DMS153 (cell line): Measurements from ENCODE around the gene MEX3B.
"Not testable (repeated sequence)": the region's sequence is repeated elsewhere in the genome, so short reads cannot be mapped to it uniquely, and the experiment has no call there.

Source experiments
- DNase-seq: peaks from one replicate; lab custom pipeline; 2025; lab: John Stamatoyannopoulos, UW

MEX3B gene

GRCh38 chr15:82048811-82049210, 3.0 kb upstream of the MEX3B start:
- DNase-seq = no peak

GRCh38 chr15:82047453-82048400, 1.9 kb upstream of the MEX3B start:
- DNase-seq = no peak

DNA sequence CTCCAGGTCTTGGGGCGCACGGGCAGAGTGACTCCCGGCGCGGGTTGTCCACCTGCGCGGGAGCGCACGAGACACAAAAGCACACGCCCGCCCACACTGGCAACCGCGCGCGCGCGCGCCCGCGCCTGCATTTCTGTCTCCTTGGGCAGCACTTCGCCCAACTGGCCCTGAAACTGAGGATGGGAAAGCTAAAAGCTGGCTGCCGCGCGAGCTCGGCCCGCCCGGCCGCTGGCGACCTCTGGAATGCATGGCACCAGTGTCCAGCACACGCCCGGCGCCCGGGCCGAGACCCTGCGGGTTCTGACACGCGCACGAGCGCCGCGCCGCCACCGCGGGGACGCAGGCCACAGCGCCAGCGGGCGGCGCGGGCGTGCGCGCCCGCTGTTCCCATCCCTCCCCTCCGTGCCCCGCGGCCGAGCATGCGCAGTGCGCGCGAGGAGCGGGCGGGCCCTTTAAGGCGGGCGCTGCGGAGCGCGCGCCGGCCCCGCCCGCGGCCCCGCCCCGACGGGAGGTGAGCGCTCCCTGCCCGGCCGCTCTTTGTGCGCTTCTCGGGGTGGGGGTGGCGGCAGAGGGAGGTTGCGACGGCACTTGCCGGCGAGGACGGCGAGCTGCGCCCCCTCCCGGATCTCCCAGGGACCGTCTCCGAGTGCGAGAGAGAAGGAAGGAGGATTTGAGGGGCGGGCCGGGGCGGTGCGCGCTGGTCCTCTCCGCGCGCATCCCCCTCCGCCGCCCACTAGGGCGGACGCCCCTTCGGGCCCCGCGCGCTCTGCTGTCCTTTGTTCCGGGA, 1.0 kb upstream of the MEX3B start:
- DNase-seq = peak; percentile 79

DNA sequence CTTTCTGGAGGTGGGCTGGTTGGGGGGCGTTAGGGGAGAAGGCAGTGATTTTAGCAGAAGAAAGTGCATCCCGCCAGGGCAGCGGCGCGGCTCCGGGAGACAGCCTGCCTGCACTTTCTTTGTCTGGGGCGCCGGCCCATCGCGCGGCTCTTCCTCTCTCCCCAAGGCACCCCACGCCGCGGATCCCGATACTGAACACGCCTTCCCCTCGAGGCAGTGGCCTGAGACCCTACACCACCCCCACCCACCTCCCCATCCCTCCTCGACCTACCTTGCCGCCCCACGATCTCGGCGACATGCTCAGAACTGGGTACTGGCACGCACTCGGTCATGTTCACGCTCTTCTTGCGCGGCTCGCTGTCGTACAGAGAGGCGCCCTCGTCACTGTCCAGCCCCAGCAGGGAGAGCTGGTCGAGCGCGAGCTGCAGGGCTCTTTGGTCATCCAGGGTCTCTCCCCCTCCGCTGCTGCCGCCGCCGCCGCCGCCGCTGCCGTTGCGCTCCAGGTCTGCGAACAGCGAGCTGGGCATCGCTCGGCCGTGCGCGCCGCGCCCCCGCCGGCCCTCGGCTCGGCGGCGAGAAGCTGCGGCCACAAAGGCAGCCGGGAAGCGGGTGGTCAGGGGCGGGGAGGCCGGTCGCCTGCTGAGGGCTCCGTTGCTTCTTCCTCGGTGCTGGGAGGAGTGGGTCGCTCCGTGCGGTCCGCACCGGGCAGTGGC, 483 bp downstream of the MEX3B start:
- no peak for DNase-seq

GRCh38 chr15:82044373-82045178, 1.2 kb downstream of the MEX3B start:
- peak; percentile 25 for DNase-seq

- no peak for DNase-seq
These were observed 1.9 kb downstream of the MEX3B start for GRCh38 chr15:82043796-82044372.

- peak; percentile 32 for DNase-seq
These were observed 2.6 kb downstream of the MEX3B start for GRCh38 chr15:82043130-82043673.

GRCh38 chr15:82040862-82041261, 5.0 kb downstream of the MEX3B start:
- peak; percentile 90 for DNase-seq

GRCh38 chr15:82040390-82040789, 5.4 kb downstream of the MEX3B start:
- DNase-seq = no peak

GRCh38 chr15:82039871-82040270, 5.9 kb downstream of the MEX3B start:
- no peak for DNase-seq

DNA sequence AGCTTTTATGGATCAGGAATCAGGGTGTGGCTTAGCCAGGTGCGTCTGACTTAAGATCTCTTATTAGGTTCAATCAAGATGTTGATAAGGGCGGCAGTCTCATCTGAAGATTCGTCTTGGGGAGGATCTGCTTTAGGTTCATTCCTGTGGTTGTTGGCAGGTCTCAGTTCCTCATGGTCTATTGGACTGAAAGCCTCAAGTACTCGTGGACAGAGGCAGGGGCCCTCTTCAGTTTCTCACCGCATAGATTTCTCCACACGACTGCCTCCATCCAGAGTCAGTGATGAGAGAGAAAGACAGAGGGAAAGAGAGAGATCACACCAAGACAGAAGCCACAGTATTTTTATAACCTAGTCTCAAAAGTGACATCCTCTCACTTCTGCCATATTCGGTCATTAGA, 9.4 kb downstream of the MEX3B start:
- DNase-seq = no peak

DNA sequence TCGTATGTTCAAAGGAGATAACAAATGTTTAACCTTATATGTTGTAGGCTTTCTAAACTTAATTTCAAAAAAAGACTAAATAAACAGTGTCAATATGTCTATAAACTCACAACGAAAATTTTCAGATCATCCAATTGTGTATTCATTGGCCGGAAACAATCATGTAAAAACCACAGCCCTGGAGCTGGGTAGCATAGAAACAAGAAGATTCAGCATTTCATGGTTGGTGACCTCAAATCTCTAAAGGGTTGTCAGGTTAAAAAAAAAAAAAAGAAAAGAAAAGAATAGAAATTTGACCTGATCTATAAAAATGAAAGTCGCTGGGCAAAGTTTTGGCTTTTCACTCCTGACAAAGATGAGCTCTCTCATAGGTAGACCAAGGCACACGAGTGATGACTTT, 13.9 kb downstream of the MEX3B start:
- DNase-seq = no peak

DNA sequence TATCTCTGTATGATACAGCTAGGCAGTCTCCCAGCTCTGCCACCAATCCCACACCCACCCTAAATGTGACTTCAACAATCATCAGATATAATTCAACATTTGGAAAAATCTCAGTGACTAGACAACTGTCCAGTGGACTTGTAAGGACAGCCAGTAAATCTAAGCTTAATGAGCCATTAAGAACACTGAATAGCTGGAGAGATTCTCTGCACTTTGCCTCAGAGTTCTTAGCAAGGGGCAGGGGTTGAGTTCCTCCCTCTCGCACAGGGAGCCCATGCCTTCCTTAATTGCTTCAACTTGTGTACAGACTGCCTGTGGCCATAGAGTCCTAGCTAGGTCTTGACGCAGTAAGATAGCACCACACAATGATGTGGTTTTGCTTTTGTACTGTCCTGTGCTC, 15.6 kb downstream of the MEX3B start:
- no peak for DNase-seq

DNA sequence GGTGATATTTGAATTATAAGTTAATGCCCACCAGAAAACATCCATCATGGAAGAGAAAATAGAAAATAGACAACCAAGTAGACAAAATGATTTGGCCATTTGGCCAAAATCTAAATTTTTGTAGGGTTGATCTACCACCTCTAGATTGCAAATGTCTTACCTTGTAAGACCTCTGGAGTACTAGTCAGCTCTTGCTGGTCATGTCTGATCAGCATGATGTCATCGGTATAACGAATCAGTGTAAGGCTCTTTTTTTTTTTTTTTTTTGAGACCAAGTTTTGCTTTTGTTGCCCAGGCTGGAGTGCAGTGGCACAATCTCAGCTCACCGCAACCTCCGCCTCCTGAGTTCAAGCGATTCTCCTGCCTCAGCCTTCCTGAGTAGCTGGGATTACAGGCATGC, 17.7 kb downstream of the MEX3B start:
- DNase-seq = not testable (repeated sequence)

DNA sequence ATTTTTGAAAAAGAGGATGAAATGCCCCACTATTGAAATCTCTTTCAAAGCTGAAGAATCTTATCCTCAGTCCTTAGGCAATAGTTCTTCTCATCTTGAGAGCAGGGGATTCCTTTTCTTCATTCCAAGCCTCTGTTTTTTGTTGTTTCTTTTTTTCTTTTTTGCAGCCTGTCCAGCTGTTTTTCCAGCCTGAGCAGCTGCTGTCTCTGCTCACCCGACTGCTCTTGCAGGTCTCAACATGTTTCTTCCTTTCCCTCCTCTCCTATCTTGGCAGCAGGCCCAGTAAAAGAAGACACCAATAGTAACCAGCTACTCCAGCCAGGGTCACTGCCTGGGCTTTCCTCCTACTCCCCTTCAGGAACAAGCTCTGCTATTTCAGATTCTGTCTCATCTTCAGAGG, 23.8 kb downstream of the MEX3B start:
- peak; percentile 75 for DNase-seq

DNA sequence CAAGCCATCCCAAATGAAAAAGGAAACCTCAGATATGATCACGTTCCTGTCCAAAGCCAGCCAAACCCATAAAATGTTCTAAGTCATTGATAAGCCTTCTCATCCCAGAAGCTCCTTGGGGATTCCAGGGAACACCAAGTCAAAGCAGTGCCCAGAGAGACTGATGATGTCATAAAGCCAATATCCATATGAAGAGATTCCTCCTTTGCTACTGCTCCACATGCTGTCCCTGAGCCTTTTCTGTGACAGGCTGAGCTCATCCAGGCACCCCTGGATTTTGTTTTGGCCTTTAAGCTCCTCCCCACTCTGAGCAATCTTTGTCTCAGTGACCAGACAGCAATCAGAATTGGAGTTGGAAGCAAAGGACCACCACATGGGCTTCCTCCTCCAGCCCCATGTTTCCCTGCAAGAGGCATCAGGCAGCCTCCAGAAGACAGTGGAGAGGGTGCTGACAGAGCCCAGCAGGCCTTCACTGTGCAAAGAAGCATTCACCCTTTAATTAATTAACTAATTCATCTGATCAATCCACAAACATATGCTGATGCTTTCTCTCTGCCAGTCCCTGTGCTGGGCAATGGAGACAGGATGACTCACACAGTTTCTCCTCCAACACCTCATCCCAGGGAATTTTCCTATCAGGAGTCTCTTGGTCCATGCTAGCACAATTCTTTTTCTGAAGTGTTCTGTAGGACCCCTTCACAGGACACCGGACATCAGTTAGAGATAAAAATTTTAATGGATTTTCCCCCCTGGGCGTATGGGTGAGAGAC, 25.0 kb downstream of the MEX3B start:
- no peak for DNase-seq

DNA sequence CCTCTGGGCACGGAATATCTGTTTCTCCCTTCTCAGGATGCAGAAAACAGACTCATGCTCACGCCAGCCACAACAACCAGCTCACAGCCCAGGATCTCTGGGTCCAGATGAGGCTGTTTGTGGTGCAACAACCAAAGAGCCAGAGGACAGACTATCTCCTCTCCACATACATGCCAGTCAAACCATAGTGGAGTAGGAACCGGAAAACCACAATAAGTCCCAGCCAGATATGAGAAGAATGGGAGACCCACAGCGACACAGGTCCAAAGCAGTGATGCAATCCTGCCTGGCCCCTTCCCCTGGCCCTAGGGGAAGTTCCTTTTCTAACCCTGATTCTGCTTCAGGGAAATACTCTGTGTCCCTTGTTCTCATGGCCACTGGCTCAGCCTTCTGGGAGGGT, 27.6 kb downstream of the MEX3B start:
- DNase-seq = no peak

DNA sequence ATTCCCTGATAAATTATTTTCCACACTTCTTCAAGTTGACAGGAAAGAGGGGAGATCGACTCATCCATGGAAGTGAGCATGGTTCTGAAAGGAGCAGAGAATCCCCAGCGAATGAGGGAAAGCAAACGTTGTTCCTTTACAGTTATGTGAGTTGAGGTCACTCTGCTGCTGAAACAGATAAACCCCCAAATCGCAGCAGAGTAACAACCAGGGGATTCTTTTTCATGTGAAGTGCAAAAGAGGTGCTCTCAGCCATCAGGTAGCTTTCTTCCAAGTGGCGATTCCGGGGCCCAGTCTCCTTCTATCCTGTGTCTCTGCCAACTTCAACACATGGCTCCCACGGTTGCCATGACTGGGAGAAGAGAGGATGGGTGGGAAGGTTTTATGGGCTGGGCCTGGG, 28.2 kb downstream of the MEX3B start:
- no peak for DNase-seq

- no peak for DNase-seq
These were observed 30.8 kb downstream of the MEX3B start for GRCh38 chr15:82014989-82015388.

DNA sequence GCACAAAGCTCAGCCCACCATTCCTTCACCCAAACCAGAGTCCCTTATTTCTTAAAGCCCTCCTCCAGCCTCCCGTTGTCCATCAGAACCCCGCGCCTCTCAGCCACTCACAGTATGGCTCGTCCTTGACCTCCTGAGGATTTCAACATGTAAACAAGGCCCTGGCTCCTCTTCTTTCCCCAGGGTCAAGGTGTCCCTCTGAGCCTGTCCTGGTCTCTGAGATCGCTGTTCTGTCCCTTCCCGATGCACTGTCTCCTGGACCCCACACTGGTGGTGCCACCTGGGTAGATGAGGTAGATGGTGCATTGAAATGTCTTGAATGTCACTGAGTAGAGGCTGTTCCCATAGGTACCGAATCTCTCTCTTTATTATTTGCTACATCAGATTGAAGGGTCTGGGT, 32.9 kb downstream of the MEX3B start:
- DNase-seq = no peak
